PFSK-1 (cell line): ENCODE measurements around the gene CDKN2B-AS1.

Experiments used
- POLR2AphosphoS5 ChIP-seq: IDR thresholded peaks from 2 replicates; pipeline ENCODE4 v1.6.1; 2012; ENCODE audit warnings: low read depth, mild to moderate bottlenecking, control low read depth, low read length, moderate library complexity
- REST ChIP-seq, 2 experiments: IDR thresholded peaks; 2 replicates each; pipeline versions ENCODE4 v1.6.1 to v1.8.0; 2011 to 2012; ENCODE audit warnings: low read depth in 2 of 2, low read length in 2 of 2, control low read depth in 1 of 2, inconsistent platforms in 1 of 2, mild to moderate bottlenecking in 1 of 2, moderate library complexity in 1 of 2; ENCODE audit not compliant: insufficient read depth in 1 of 2
- TAF1 ChIP-seq: IDR thresholded peaks from 2 replicates; pipeline ENCODE4 v1.6.1; 2012; ENCODE audit warnings: low read length, control low read depth, borderline replicate concordance; ENCODE audit not compliant: insufficient read depth

GRCh38 chr9:21968331-21969010 is 26.1 kb upstream of the CDKN2B-AS1 start:
- TF ChIP-seq POLR2AphosphoS5 (no peak), REST (IDR thresholded peaks at IDR 0.05; ENCODE audit: insufficient read depth in 1 of 2, low read depth in 2 of 2, low read length in 2 of 2) (no peak), TAF1 (no peak)
